Type B pancreatic cell (in vitro differentiated cells): ENCODE measurements around the gene ARID1A. TPM values are rescaled to one million over a fixed set of nuclear protein-coding genes. Genes with fewer than 3 reads are reported as not detected.

ENCODE experiments used
- DNase-seq: peaks from one replicate; pipeline ENCODE4 v3.0.0; 2021; ENCODE audit warnings: mixed read lengths; ENCODE audit not compliant: unreplicated experiment; ENCODE audit errors: extremely low spot score
- H3K27ac Mint-ChIP-seq: 2 replicates; pipeline ENCODE4 v1.8.0; 2021; ENCODE audit warnings: mild to moderate bottlenecking, mixed read lengths
- H3K27me3 Mint-ChIP-seq: 2 replicates; pipeline ENCODE4 v1.8.0; 2021; ENCODE audit warnings: mixed read lengths
- H3K36me3 Mint-ChIP-seq: 2 replicates; pipeline ENCODE4 v1.8.0; 2021; ENCODE audit warnings: mixed read lengths
- H3K4me1 Mint-ChIP-seq: one replicate; pipeline ENCODE4 v1.8.0; 2021; ENCODE audit warnings: mixed read lengths; ENCODE audit not compliant: unreplicated experiment
- H3K4me3 Mint-ChIP-seq: 2 replicates; pipeline ENCODE4 v1.8.0; 2021; ENCODE audit warnings: mild to moderate bottlenecking, mixed read lengths
- H3K9me3 Mint-ChIP-seq: 2 replicates; pipeline ENCODE4 v1.8.0; 2021; ENCODE audit warnings: mixed read lengths
- CTCF ChIP-seq: fragments of 200-600 bp; sonication (generic); conservative IDR thresholded peaks from 2 replicates; pipeline ENCODE4 v1.5.0; 2021; ENCODE audit warnings: antibody characterized with exemption, mild to moderate bottlenecking
- total RNA-seq: library from RNA; stranded (reverse); gene quantifications from 2 replicates; pipeline ENCODE4 v1.2.1, GENCODE V29; 2021; ENCODE audit warnings: low replicate concordance

The ARID1A gene
- total RNA-seq, 1 donor from 2014 or later = 121 TPM

GRCh38 chr1:26771643-26772321 lies 76.0 kb downstream of the ARID1A start:
- H3K27me3 Mint-ChIP-seq = no peaks in the 10 kb centered on the region
- no peak for TF ChIP-seq CTCF
- peaks cover 28% of the 10 kb centered on the region for H3K4me1 Mint-ChIP-seq
- peak overlapping the region; percentile 41 for H3K4me3 Mint-ChIP-seq
- DNase-seq = no peak
- peak overlapping the region; percentile 91 for H3K27ac Mint-ChIP-seq
- no peaks in the 10 kb centered on the region for H3K9me3 Mint-ChIP-seq
- H3K36me3 Mint-ChIP-seq = peaks cover 75% of the 10 kb centered on the region

GRCh38 chr1:26772687-26773086 lies 76.9 kb downstream of the ARID1A start:
- no peaks in the 10 kb centered on the region for H3K27me3 Mint-ChIP-seq
- no peak for DNase-seq
- peaks cover 23% of the 10 kb centered on the region for H3K4me1 Mint-ChIP-seq
- H3K27ac Mint-ChIP-seq = peak overlapping the region; percentile 39
- peaks cover 68% of the 10 kb centered on the region for H3K36me3 Mint-ChIP-seq
- H3K9me3 Mint-ChIP-seq = no peaks in the 10 kb centered on the region
- no peak overlapping the region for H3K4me3 Mint-ChIP-seq
- no peak for TF ChIP-seq CTCF

GRCh38 chr1:26774462-26774861 lies 78.6 kb downstream of the ARID1A start:
- H3K9me3 Mint-ChIP-seq = no peaks in the 10 kb centered on the region
- TF ChIP-seq CTCF = no peak
- H3K4me3 Mint-ChIP-seq = no peak overlapping the region
- no peak overlapping the region for H3K27ac Mint-ChIP-seq
- no peak for DNase-seq
- no peaks in the 10 kb centered on the region for H3K27me3 Mint-ChIP-seq
- H3K4me1 Mint-ChIP-seq = peaks cover 8% of the 10 kb centered on the region
- H3K36me3 Mint-ChIP-seq = peaks cover 66% of the 10 kb centered on the region

- TF ChIP-seq CTCF = no peak
- no peak overlapping the region for H3K27ac Mint-ChIP-seq
- no peak for DNase-seq
- peaks cover 8% of the 10 kb centered on the region for H3K4me1 Mint-ChIP-seq
- no peaks in the 10 kb centered on the region for H3K9me3 Mint-ChIP-seq
- H3K4me3 Mint-ChIP-seq = no peak overlapping the region
- H3K36me3 Mint-ChIP-seq = peaks cover 66% of the 10 kb centered on the region
- H3K27me3 Mint-ChIP-seq = no peaks in the 10 kb centered on the region
These were observed 79.9 kb downstream of the ARID1A start for GRCh38 chr1:26775666-26776065.

- Mint-ChIP-seq H3K36me3 (peaks cover 55% of the 10 kb centered on the region), H3K27ac (peak overlapping the region; percentile 34), H3K4me1 (peaks cover 26% of the 10 kb centered on the region), H3K27me3 (no peaks in the 10 kb centered on the region), H3K9me3 (no peaks in the 10 kb centered on the region), H3K4me3 (no peak overlapping the region)
- TF ChIP-seq CTCF = no peak
- no peak for DNase-seq
These were observed 83.4 kb downstream of the ARID1A start for GRCh38 chr1:26779098-26779668.
